Measurements from ENCODE around the gene TSPAN8.
"Not testable (repeated sequence)": the region's sequence is repeated elsewhere in the genome, so short reads cannot be mapped to it uniquely, and the experiment has no call there.

TSPAN8 gene

DNA sequence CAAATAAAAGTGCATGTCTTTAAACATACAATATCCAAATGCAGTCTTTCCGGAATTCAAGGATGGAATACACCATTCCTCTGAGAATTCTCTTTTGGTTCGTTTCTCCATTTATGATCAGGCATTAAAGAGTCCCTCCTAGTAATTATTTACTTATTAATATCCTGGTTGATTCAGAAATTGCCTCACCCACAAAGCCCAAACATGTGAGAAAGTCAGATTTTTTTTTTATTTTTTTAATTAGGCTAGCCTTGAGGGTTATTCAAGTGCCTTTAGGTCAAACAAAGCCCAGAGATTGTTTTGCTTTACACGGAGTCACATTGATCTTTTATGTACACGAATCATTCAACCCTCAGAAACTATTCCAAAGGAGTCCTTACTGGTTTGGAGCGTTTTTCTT is 6.4 kb upstream of the TSPAN8 start:
- no peak for DNase-seq

DNA sequence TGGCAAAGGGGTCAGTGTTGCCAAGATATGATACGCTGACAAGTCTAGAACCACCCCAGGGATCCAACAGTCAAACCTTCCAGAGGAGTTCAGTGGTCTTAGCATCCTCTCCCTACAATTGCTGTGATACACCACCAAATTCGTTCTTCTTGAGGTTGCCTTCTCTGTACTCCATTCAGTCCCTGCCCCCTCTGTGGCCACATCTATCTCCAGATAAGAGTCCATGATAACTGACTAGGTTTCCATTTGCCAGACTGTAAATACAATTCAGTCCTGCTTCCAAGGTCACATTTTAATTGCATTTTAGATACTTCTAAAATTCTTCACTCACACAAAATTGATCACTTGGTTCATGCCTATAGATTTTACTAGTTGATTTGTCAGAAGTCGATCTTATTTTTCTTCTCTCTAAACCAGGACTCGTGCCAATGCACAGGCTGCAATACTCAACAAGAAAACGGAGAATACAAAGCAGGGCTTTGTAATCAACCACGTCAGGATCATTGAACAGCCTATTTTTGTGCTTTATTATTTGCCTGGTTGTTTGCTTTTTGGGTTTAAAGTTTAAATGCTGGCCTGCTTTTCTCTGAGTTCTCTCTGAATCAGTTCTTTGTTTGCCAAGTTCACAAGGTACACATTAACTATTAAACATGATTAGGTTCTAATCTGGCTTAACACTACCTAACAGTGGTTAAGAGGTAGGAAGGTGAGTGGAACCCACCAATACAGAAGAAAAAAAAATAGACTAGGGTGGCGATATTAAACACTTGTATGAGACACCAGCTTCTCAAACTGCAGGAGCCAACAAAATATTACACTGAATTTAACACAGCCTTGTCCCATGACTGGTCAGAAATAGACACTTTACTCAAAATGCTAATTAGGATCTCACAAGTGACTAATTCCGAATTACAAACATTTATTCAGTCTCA is 5.3 kb upstream of the TSPAN8 start:
- no peak for DNase-seq

DNA sequence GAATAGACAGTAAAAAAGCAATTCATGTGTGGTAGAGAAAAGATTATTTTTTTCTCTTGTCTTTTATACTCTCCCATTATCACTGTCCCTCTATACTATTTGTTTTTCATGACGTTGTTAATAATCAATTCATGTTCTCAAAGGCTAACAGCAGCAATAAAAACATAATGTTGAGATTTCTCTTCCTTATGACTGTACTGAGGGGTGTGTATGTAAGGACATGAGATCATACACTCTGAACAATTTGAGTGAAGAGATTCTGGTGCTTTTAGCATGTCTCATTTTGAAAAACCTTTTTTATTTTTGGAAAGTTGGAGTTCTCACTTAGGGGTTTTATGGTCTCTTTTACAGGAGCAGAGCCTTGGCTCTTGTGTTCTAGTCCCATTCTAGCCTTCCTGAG is 3.8 kb upstream of the TSPAN8 start:
- no peak for DNase-seq

DNA sequence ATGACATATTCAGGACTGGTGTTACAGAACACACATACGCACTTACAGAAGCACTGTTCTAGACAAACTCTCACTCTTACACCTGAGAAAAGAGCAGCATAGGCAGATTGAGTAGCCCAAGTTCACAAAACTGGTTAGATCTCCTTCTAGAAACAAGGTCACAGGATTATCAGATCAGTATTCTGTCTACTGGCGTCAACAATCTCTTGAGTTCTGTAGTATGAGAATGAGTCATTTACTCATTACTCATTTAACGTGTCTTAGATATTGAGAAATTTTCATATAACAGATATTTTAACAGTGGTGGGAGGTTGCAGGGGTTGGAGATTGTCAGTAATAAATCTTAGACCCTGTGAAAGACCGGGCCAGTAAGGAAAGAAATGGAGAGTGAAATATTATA is 2.8 kb upstream of the TSPAN8 start:
- DNase-seq: no peak

DNA sequence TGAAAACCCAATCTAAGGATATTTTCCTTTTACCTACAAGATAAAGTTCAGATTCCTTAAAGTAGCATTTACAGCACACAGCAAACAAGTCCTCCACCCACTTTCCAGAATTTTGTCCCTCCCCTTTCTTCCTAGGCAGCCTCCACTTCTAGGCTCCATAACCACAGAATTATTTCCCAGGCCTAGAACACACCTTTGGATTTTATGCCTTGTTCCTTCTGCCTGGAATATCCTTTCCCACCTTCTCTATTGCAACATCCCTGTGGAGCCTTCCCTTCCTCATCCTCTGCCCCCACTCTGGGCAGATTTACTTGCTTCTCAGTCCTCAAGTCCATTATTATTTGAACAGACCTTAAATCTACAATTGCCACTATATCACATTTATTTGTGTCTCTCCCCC is 2.1 kb upstream of the TSPAN8 start:
- DNase-seq: no peak

DNA sequence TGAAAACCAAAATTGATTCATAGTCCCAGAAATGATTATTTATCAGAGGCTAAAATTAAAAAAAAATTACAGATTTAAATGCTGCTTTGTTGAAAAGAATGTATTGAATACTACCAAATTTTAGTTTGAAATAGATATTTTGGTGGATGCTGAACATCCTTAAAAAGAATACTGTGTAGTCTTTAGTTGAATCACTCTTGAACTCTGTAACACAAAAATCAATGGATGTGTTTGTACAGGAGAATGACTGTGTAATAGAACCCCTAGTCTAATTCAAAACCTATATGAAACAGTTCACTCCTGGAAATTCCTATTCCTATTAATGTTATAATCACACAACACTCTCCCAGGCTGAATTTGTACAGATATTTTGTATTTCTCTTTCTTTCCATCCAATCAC is 1.5 kb upstream of the TSPAN8 start:
- no peak for DNase-seq

DNA sequence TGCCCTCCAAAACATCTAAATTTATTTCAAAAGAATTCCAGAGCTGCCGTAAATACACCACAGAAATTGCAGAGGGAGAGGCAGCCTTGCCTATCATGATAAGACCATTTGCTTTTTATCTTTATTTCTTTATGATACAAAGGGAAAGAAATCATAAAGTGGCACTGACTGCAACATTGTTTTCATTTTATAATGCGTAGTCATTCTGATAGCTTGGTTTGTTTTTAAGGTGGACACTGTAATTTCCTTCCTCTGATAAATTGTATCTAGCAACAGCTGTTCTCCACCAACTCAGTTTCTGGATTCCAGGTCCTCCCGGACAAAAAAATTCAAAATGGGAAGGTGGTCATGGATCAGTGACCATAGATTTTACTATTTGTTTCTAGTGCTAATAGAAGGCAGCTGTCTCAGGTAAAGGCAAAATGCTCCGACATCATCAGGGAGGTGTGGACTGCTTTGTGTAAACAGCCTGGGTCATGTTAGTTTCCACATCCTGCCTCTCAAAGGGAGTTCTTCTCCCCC is 623 bp upstream of the TSPAN8 start:
- DNase-seq: no peak

DNA sequence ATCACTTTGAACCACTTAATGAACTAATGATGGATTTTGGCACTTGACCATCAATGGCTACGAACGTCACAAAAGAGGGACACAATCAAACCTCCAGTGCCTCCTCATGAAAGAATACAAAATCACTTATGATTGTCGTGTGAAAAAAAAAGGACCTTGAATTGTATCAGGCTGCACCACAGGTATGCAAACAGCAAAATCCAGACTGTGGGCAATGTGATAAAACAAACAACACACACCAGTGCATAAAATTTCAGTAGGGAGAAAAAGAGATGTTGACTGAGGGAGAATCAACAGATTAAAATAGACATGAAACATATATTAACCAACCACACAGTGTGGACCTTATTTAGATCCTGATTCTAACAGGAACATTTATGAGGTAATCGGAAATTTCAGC is 2.6 kb downstream of the TSPAN8 start:
- DNase-seq: no peak

DNA sequence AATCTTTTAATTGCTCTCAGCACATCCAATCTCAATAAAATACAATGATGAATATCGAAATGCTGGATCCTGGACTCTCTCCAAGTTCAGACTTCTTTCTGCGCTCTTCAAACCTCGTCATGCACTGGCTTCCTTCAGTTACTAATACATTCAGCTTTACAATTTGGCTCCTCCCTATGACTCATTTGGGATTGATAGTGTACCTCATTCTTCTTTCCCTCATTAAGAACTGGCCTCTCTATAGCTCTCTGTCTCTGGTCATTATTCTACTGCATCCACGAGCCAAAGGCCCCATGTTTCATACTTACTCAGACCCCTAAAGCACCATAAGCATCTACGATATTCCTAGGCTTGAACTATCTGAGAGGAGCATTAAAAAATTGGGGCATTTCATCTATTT is 4.9 kb downstream of the TSPAN8 start:
- DNase-seq: no peak

DNA sequence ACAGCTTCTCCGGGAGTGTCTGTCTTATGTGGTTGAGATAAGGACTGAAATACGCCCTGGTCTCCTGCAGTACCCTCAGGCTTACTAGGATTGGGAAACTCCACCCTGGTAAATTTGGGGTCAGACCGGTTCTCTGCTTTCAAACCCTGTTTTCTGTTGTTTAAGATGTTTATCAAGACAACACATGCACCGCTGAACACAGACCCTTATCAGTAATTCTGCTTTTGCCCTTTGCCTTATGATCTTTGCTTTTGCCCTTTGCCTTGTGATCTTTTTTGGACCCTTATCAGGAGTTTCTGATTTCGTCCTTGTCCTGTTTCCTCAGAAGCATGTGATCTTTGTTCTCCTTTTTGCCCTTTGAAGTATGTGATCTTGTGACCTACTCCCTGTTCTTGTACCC is 7.8 kb downstream of the TSPAN8 start:
- DNase-seq: not testable (repeated sequence)

DNA sequence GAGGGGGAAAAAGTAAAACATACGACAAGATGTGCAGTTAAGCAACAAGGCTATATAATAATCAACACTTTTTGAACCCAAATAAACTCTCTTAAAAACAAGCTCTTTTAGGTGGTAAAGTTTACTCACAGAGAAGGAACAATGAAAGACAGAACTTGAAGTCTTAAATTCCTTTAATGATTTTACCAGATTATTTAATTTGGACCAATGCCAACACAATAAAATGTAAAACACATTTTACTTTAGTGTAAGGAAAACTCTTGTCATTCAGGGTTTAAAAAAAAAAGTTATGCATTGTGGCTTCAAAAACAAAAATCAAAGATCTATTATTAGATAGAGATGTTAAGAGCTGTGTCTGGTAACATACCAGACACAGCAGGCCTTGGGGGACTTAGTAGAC is 13.1 kb downstream of the TSPAN8 start:
- DNase-seq: no peak

DNA sequence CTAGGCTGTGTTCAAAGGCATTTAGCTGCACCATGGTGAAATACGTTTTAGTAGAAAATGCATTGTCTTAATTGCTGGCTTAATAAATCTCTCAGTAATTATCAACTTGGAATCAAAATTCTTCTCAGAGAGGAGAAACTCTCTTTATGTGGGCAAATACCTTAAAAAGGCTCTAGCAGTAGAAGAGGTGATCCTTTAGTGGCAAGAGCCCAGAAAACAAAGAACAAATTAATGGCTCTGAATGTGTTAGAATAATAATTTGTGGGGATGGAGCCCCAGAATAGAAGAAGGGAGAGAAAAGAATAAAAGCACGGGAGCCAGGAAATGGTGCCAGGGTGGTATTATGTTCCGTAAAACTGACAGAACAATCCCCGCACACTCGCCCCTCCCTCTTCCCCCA is 14.8 kb downstream of the TSPAN8 start:
- DNase-seq: no peak

DNA sequence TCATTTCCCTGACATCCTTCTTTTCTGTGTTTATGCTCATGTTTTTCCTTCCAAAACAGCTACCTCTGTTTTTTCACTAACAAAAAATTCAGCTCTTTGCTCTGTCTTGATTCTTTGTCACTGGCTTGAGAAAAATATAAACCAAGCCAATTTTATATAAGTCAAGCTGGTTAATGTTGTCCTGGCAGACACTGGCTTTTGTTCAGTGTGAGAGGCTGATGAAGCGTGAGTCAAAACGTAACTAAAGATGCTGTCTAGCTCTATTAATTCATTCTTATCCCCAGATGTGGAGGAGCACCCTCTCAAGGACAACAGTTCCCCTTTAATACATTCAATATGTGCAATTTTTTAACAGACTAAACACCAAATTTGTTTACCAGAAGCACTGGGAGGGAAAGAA is 15.8 kb downstream of the TSPAN8 start:
- no peak for DNase-seq

DNA sequence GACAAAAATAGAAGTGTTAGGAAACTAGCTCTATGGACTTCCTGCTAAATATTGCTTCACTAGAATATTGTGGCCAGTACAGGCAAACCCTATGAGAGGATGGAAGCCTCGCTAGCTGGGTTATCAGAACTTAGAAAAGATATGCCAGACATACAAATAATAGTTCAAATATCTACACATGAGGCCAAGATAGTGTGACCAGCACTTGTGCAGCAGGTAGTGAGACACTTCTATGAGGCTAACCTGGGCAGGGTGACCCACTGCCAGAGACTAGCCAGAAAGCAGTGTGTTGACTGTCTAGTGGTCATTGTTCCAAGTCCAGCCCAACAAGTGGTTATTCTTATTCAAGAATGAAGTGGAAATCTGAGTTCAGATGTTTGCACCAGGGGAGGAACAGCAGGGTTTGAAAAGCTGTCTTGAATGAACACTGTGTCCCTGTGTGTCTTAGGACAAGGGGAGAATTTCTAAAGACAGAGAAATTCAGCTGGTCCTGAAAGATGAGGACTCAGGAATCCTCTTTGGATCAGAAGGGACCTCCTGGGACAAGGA is 16.3 kb downstream of the TSPAN8 start:
- no peak for DNase-seq

DNA sequence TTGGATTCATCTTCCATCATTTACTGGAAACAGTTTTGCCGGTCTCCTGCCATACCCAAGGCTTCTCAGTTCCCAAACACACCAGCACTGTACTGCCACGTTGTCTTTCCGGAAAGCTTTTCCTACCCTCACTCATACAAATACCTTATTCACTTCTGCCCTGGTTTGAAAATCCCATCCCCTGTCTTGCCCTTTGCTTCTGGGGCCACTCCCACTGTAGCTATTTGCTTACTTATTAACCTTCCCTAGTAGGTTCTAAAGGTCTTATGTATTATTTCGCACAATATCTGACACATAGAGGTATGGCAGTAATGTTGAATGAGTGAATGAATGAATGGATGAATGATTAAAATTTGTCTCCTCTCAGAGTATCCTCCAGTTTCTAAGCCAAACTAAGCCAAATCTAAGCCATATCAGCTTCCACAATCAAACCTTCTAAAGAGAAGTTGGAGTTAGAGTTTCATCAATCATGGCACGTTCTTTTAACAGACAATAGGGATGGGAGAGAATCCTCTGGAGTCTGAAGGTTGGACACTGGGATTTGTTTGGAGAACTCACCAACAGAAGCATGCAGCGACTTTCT is 18.6 kb downstream of the TSPAN8 start:
- DNase-seq: no peak

DNA sequence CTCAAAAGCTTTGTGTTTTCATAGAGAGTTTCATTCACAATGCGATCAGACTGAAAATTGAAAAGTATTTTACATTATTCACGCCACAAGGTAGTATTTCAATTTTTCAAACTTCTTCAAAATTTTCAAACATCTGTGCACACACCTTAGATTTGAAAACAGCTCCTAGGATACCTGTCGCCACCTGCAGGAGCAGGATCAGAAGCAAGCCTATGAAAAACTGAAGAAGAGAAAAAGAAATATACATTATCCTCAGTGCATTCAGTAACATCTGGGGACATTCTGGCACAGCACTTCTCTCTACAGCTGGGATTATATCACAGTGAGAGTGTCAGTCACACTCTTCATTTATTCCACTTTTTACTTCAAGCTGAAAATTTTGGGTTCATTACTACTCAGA is 19.8 kb downstream of the TSPAN8 start:
- DNase-seq: no peak

DNA sequence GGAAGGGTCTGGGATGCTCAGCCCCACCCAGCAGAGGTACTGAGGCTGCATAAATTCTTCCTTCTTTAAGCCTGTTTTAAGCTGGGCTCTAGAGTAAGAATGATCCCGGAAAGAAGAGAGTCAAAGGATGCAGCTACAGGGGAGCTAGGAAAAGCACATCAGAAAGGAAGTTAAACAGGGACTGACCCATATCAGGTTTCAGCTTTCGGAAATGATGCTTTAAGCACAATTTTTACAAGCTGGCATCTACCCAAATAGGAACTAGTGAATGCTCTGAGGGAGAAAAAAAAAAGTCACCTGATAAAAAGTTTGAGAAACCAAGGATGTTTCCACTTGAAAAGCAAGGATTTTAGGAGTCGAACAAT is 22.0 kb downstream of the TSPAN8 start:
- DNase-seq: no peak

DNA sequence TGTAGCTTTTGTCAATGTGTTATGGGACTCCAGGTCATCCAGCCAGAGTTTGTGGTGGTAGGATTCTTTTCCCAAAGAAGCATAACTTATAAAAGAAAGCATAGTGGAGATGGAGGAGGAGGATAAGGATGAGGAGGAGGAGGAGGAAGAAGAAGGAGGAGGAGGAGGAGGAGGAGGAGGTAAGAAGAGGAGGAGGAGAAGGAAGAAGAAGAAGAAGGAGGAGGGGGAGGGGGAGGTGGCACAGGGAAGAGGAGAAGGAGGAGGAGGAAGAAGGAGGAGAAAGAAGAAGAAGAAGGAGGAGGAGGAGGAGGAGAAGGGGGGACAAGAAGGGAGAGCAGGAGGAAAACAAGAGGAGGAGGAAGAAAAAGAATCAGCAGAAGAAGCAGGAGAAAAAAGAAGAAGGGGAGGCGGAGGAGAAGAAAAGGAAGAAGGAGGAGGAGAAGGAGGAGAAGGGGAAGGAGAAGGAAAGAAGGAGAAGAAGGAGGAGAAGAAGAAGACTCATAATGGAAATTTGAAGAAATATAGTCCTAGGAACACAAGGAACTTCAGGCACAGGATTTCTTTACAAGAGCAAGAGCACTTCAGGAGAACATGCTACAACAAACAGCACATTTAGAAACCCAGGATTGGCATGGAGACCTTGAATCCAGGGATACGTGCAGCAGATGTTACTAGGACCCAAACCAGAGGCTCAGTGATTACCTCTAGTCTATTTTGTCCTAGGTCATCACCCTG is 22.6 kb downstream of the TSPAN8 start:
- no peak for DNase-seq

DNA sequence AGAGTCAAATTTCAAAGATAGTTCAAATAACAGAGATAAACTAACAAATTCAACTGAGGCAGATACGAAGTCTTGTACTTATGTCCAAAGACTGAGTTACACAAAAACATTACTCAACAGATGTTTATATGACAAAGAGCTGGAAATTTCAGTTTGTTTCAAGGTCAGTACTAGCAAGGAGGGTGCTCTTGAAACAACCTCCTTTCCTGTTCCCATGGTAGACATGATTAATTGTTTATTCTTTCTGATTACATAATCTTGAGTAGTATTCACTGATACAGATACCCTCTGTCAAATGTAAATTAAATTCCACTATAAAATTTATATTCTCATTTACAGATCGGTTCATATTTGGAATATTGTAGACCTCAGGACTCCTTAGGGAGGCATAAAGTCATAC is 23.4 kb downstream of the TSPAN8 start:
- no peak for DNase-seq

DNA sequence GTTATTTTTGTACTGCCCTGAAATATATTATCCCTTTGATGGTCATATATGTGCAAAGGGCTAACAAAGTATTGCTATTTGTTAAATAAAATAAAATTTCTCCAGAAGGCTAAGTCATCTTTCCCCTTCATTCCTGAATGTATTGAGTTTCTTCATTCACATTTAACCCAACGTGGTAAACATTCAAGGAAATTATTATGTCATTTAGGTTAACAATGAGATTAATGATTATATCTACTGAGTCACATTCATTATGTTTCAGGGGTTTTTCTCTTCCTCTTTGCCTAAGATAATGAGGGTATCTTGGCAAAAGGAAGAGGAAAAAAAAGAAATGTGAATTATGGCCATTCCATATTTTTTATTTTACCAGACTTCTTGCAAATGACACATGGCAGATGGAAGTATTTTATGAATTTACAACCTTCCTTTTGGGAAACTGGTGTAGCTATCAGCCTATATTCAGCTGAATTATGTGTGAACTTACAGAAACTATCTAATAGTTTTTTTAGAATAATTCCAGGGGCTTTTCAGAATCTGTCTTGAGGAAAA is 27.2 kb downstream of the TSPAN8 start:
- no peak for DNase-seq

DNA sequence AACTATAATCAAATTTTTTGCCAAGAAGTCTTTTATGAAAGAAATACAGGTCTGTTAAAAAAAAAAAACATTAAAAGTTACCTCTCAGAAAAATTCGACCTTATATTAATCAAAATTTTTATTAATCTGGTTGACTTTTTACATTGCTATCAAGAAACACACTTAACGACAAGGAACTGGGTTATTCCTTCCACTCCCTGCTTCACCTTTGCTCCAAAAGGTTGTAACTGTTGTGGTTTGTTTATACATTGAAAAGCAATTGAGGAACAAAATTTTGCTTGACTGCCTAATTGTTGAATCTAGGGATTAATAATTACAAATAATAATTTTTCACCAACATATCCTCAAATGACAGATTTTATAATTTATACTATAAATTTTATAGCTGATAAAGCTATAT is 28.4 kb downstream of the TSPAN8 start:
- no peak for DNase-seq

DNA sequence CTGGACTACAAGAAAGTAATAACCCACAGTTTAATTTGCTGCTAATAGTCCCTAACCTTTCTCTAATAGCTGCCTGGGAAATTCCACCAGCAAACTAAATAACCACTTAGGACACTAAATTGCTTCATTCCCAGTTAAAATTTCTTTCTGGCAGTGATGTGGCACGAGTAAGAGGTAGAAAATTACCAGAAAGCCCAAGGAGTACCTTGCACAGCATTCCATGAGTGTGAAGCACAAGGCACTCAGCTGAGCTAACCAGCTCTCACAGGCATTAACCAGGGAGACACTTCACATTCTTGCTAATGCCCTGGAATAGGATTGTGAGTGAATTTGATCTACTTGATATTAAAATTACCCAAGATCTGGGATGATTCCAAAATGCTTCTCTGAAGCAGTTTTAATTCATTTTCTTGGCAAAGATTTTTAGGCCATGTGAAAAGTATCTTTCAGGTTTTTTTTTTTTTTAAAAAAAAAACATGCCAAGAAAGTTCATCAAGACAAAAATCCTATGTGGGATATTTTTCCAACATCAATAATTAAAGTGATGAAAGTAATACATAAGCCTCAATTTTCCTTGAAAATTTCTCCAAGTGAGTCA is 29.5 kb downstream of the TSPAN8 start:
- no peak for DNase-seq

DNA sequence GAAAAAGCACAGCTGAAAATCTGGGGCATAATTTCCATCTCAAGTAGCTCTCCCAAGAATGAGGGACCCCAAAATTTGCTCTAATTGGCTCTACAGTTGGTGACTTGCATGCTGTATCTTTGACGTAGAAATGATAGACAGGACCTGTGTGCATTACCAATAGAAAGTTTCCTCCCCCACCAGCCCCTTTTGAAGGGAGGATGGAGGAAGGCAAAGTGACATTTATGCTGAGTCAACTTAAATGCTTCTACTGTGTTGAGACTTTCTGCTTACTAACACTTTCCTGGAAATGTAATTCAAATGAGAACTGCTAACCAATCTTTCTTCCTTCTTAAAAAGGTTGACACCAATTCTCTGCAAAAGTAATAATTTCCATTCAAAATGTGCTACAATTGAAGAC is 31.9 kb downstream of the TSPAN8 start:
- no peak for DNase-seq
